Amniotic epithelial cell (primary cell): Measurements from ENCODE around the gene GCHFR.

Source experiments
- DNase-seq: peaks from one replicate; pipeline ENCODE4 v3.0.0-alpha.2; 2010; ENCODE audit warnings: low read depth

The GCHFR gene

DNA sequence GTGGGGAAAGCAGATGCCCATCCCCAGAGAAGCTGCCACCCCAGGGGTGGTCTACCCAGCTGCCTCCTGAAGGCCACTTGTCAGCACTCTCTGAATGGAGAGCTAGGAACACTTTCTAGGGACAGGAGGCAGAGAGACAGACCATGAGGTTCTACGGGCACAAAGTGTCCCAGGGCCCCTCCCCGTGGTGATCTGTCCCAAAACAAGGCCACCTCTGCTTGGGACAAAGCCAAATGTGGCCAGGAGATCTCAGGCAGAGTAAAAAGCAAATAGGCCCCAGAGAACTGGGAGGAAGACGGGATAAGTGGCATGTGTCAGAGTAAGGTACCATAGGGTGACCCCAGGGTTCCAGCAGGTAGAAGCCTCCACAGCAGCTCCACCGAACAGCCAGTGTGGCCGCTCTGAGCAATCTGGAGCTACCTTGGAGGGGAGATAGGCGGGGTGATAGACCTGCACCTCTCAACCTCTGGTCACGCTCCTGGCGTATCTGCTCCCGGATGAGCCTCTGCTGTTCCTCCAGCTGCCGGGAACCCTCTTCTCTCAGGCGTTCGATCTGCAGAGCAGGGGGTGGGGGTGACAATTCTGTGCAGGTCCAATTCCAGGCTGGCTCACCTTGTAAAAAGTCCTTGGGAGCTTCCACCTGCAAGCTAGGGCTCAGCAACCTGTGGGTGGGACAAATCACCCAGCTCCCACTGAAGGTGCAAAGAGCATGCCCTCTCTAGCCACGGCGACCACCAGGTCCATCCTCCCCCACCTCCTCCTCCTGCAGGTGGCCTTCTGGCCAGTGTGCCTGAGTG lies 12.1 kb downstream of the GCHFR start:
- DNase-seq, result no peak

GRCh38 chr15:40776537-40777141 lies 12.8 kb downstream of the GCHFR start:
- peak; percentile 43 for DNase-seq

DNA sequence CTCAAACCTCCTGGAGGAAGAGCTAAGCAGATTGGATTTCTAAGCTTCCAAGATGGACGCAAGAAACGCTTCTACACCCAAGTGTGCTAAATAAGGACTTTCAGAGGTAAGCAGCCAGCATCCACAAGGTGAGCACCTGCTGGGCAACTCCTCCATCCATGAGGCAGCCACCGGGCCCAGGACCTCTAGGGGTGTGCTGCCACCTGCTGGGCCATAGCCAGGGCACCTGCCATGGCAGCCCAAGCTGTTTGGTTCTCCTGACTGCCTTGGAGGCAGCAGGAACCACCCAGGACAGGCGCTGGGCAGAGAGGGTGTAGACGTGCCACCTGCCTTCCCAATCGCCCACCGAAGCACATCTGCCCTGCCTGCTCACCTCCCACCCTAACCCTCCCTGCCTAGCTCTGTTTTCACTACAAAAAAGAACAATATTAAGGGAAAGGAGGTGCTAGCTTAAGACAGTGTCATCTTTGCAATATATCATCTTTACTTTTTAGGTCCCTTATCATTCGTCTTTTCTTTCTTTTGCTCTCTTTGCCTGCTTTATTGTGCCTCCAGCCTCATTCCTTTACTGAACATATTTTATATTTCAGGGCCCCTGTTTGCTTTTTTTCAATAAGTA lies 18.9 kb downstream of the GCHFR start:
- DNase-seq, result no peak

DNA sequence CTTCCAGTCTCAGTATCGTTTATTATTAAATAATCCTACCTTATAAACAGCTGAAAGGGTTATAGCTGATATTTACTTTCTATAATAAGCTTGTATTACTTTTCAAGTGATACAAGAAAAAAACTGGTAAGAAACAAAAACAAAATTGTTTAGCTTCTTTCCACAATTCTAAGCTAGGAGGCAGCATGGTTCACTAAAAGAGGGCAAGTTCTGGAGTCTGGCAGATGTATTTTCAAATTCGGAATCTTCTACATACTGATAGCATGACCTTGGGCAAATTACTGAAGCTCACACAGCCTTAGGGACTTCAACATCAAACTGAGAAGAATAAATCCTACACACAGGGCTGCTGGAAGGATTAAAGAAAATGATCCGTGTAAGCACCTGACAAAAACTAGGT lies 21.3 kb downstream of the GCHFR start:
- peak; percentile 40 for DNase-seq

- no peak for DNase-seq
These were observed 21.9 kb downstream of the GCHFR start for GRCh38 chr15:40785814-40786213.

- peak; percentile 96 for DNase-seq
These were observed 23.5 kb downstream of the GCHFR start for GRCh38 chr15:40787344-40787841.

GRCh38 chr15:40787991-40788390 lies 24.1 kb downstream of the GCHFR start:
- DNase-seq, result no peak

- DNase-seq, result no peak
These were observed 25.3 kb downstream of the GCHFR start for GRCh38 chr15:40789119-40789518.

GRCh38 chr15:40789999-40790398 lies 26.1 kb downstream of the GCHFR start:
- no peak for DNase-seq

GRCh38 chr15:40790718-40791117 lies 26.9 kb downstream of the GCHFR start:
- DNase-seq, result peak; percentile 61

DNA sequence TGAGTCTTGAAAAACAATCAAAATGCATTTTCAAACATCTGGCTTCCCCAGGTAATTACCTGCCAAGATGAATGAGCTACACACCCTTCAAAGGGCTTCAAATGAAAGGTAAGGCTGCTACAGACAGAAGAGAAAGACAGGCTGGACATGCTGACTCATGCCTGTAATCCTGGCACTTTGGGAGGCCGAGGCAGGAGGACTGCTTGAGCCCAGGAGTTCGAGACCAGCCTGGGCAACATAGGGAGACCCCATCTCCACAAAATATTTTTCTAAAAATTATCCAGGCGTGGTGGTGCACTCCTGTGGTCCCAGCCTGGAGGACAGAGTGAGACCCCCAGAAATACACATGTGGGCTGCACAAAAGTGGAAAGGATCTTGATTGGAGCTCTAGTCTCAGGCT lies 28.5 kb downstream of the GCHFR start:
- DNase-seq, result no peak

GRCh38 chr15:40793216-40793989 lies 29.5 kb downstream of the GCHFR start:
- DNase-seq, result peak; percentile 95

GRCh38 chr15:40796041-40796440 lies 32.2 kb downstream of the GCHFR start:
- DNase-seq, result no peak

GRCh38 chr15:40796512-40796911 lies 32.6 kb downstream of the GCHFR start:
- no peak for DNase-seq

DNA sequence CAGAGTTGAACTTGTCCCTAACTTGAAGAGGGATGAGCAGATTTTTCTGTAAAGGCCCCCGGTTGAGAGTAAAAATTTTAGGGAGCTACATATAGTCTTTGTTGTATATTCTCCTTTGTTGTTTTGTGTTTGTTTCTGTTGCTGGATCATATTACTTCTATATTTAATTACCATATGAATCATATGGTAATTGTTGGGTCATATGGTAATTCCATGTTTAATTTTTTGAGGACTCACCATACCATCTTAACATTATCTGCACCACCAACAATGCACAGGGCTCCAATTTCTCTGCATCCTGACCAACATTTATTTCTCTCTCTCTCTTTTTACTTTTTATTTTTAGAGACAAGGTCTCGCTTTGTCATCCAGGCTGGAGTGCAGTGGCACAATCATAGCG lies 35.7 kb downstream of the GCHFR start:
- DNase-seq, result no peak

DNA sequence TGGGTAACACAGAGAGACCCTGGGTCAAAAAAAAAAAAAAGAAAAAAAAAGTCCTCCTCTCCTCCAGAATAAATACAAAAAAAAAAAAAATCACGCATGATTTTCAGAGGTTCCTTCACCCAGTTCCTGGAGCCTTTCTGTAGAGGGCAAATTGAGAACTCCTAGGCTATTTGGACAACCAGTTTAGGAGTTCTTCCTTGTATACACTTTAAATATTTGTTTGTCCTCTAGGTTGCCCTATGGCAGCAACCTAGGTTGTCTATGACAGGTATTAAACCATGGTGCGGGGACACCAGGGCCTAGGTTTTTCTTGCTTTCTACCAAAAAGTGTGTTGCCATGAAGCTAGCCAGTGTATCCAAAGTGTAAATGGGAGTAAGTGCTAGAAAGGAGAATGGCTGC lies 39.2 kb downstream of the GCHFR start:
- DNase-seq, result no peak

- DNase-seq, result no peak
These were observed 39.8 kb downstream of the GCHFR start for GRCh38 chr15:40803688-40804087.

DNA sequence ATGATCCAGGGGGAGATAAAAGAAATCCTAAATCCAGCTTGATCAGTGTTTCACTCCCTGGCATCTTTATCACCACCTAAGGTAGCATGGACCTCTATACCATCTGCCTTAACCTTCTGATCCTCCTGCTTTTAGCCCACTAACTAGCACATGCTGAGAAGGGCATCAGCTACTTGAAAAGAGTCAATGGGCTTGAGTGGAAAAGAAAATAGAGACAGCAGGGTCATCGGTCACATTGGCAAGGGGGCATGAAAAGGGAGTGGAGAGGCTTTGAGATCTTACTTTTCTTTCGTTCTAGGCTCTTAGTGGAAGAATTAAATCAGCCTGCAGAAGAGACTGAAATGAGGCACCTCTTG lies 42.8 kb downstream of the GCHFR start:
- no peak for DNase-seq

GRCh38 chr15:40807028-40807887 lies 43.4 kb downstream of the GCHFR start, which contains the start of the genes DNAJC17 and ZFYVE19:
Gene DNAJC17 (minus strand): TSS chr15:40807473. CDS start chr15:40807446, 27 bp downstream.
Gene ZFYVE19 (plus strand): TSS chr15:40807089. CDS start chr15:40807590, 501 bp downstream.
- peak; percentile 97 for DNase-seq

GRCh38 chr15:40807888-40808461 lies 44.1 kb downstream of the GCHFR start:
- no peak for DNase-seq
